Measurements from ENCODE around the gene CNOT2.

Gene CNOT2

GRCh38 chr12:70251661-70252060 lies 8.4 kb downstream of the CNOT2 start:
- Histone ChIP-seq H3K36me3 (replicated peaks) (no peaks in the 10 kb centered on the region), H3K27ac (no peak overlapping the region), H3K27me3 (replicated peaks) (no peaks in the 10 kb centered on the region), H3K4me3 (ENCODE audit: low read depth, low read length) (no peak overlapping the region)
- in situ Hi-C loops (cut with HindIII; ENCODE audit: low pct_ligation_motif_present, low sequenced_read_pairs), result no loop called here
- no peak for DNase-seq
- TF ChIP-seq CTCF (IDR thresholded peaks at IDR 0.05; ENCODE audit: low read depth, low read length, missing control alignments), result no peak

GRCh38 chr12:70252832-70253231 lies 9.6 kb downstream of the CNOT2 start:
- Histone ChIP-seq H3K4me3 (ENCODE audit: low read depth, low read length) (no peak overlapping the region), H3K27ac (no peak overlapping the region), H3K36me3 (replicated peaks) (no peaks in the 10 kb centered on the region), H3K27me3 (replicated peaks) (no peaks in the 10 kb centered on the region)
- no peak for DNase-seq
- in situ Hi-C loops (cut with HindIII; ENCODE audit: low pct_ligation_motif_present, low sequenced_read_pairs), result no loop called here
- TF ChIP-seq CTCF (IDR thresholded peaks at IDR 0.05; ENCODE audit: low read depth, low read length, missing control alignments), result no peak

GRCh38 chr12:70254225-70254624 lies 11.0 kb downstream of the CNOT2 start:
- TF ChIP-seq CTCF (IDR thresholded peaks at IDR 0.05; ENCODE audit: low read depth, low read length, missing control alignments), result no peak
- no peak for DNase-seq
- in situ Hi-C loops (cut with HindIII; ENCODE audit: low pct_ligation_motif_present, low sequenced_read_pairs), result no loop called here
- no peak overlapping the region for H3K27ac ChIP-seq
- H3K36me3 ChIP-seq (replicated peaks), result no peaks in the 10 kb centered on the region
- H3K4me3 ChIP-seq (ENCODE audit: low read depth, low read length), result no peak overlapping the region
- no peaks in the 10 kb centered on the region for H3K27me3 ChIP-seq (replicated peaks)

- Histone ChIP-seq H3K36me3 (replicated peaks) (no peaks in the 10 kb centered on the region), H3K4me3 (ENCODE audit: low read depth, low read length) (no peak overlapping the region), H3K27me3 (replicated peaks) (no peaks in the 10 kb centered on the region), H3K27ac (peak overlapping the region; percentile 6)
- no peak for TF ChIP-seq CTCF (IDR thresholded peaks at IDR 0.05; ENCODE audit: low read depth, low read length, missing control alignments)
- in situ Hi-C loops (cut with HindIII; ENCODE audit: low pct_ligation_motif_present, low sequenced_read_pairs), result no loop called here
- no peak for DNase-seq
Measured at GRCh38 chr12:70254846-70255245, 11.6 kb downstream of the CNOT2 start.

GRCh38 chr12:70255311-70255710 lies 12.1 kb downstream of the CNOT2 start:
- TF ChIP-seq CTCF (IDR thresholded peaks at IDR 0.05; ENCODE audit: low read depth, low read length, missing control alignments), result no peak
- Histone ChIP-seq H3K27ac (peak overlapping the region; percentile 6), H3K4me3 (ENCODE audit: low read depth, low read length) (no peak overlapping the region), H3K27me3 (replicated peaks) (no peaks in the 10 kb centered on the region), H3K36me3 (replicated peaks) (no peaks in the 10 kb centered on the region)
- DNase-seq, result no peak
- in situ Hi-C loops (cut with HindIII; ENCODE audit: low pct_ligation_motif_present, low sequenced_read_pairs), result no loop called here

- Histone ChIP-seq H3K27me3 (replicated peaks) (no peaks in the 10 kb centered on the region), H3K4me3 (ENCODE audit: low read depth, low read length) (no peak overlapping the region), H3K27ac (no peak overlapping the region), H3K36me3 (replicated peaks) (no peaks in the 10 kb centered on the region)
- TF ChIP-seq CTCF (IDR thresholded peaks at IDR 0.05; ENCODE audit: low read depth, low read length, missing control alignments), result no peak
- no peak for DNase-seq
- in situ Hi-C loops (cut with HindIII; ENCODE audit: low pct_ligation_motif_present, low sequenced_read_pairs), result no loop called here
Measured at GRCh38 chr12:70258605-70259403, 15.6 kb downstream of the CNOT2 start.
